BLaER1 treated with 17β-estradiol and CSF1 and Interleukin-3, amounts not matched to agents 10 nM and 100 nM (cell line): ENCODE measurements around the gene NFKBIE.

ENCODE experiments used
- H3K27ac ChIP-seq, 11 experiments: shearing (Covaris generic); formaldehyde crosslinking; 2 replicates each; pipeline ENCODE4 v1.8.1; 2022
- H3K27me3 ChIP-seq, 11 experiments: shearing (Covaris generic); formaldehyde crosslinking; 2 replicates each; pipeline ENCODE4 v1.8.1; 2022
- H3K36me3 ChIP-seq, 11 experiments: shearing (Covaris generic); formaldehyde crosslinking; 2 replicates each; pipeline ENCODE4 v1.8.1; 2022
- H3K4me1 ChIP-seq, 10 experiments: shearing (Covaris generic); formaldehyde crosslinking; 2 replicates each; pipeline ENCODE4 v1.8.1; 2022
- H3K4me2 ChIP-seq, 11 experiments: shearing (Covaris generic); formaldehyde crosslinking; 2 replicates each; pipeline ENCODE4 v1.8.1; 2022
- H3K4me3 ChIP-seq, 10 experiments: shearing (Covaris generic); formaldehyde crosslinking; 2 replicates each; pipeline ENCODE4 v1.8.1; 2022
- H3K9ac ChIP-seq, 11 experiments: shearing (Covaris generic); formaldehyde crosslinking; 2 replicates each; pipeline ENCODE4 v1.8.1; 2022
- H3K9me3 ChIP-seq, 11 experiments: shearing (Covaris generic); formaldehyde crosslinking; replicated peaks in 1 of 11; 2 replicates each; pipeline ENCODE4 v1.8.1; 2022
- H4K20me1 ChIP-seq, 11 experiments: shearing (Covaris generic); formaldehyde crosslinking; 2 replicates each; pipeline ENCODE4 v1.8.1; 2022
- Cebpa-rat ChIP-seq, 11 experiments: shearing (Covaris generic); IDR thresholded peaks; 2 replicates each; pipeline ENCODE4 v1.8.1; 2022

The NFKBIE gene

GRCh38 chr6:44265722-44266233 is 427 bp upstream of the NFKBIE start:
- Histone ChIP-seq H3K4me2 (peak overlapping the region in 10 of 11 experiments; percentile 9 to 98 (median 70); a peak in 19 of 22 replicates), H3K4me1 (peaks cover 51 to 70% (median 60%) of the 10 kb centered on the region in 10 experiments), H4K20me1 (peaks cover 11 to 58% (median 47%) of the 10 kb centered on the region in 11 experiments; a peak in 21 of 22 replicates), H3K9ac (peak overlapping the region in 5 of 11 experiments; percentile 4 to 94 (median 90); a peak in 5 of 22 replicates), H3K27ac (peak overlapping the region in 7 of 11 experiments; percentile 26 to 94 (median 55); a peak in 11 of 22 replicates), H3K27me3 (peaks cover 27 to 31% (median 29%) of the 10 kb centered on the region in 11 experiments), H3K4me3 (peak overlapping the region in 9 of 10 experiments; percentile 83 to 98 (median 95); a peak in 11 of 20 replicates), H3K9me3 (no peaks in the 10 kb centered on the region), H3K36me3 (peaks cover 13 to 26% (median 20%) of the 10 kb centered on the region in 11 experiments)
- TF ChIP-seq Cebpa-rat (IDR thresholded peaks at IDR 0.05), result no peak

GRCh38 chr6:44264154-44265006 is 971 bp downstream of the NFKBIE start:
- Histone ChIP-seq H4K20me1 (peaks cover 19 to 64% (median 52%) of the 10 kb centered on the region in 11 experiments; a peak in 21 of 22 replicates), H3K27ac (peak overlapping the region; percentile 76 to 94 (median 91)), H3K4me1 (peaks cover 58 to 73% (median 66%) of the 10 kb centered on the region in 10 experiments), H3K27me3 (peaks cover 13 to 17% (median 15%) of the 10 kb centered on the region in 11 experiments), H3K4me2 (peak overlapping the region; percentile 95 to 100 (median 99)), H3K9ac (peak overlapping the region; percentile 82 to 95 (median 91)), H3K9me3 (no peaks in the 10 kb centered on the region), H3K36me3 (peaks cover 24 to 40% (median 33%) of the 10 kb centered on the region in 11 experiments), H3K4me3 (peak overlapping the region; percentile 72 to 98 (median 94))
- TF ChIP-seq Cebpa-rat (IDR thresholded peaks at IDR 0.05), result no peak

GRCh38 chr6:44263354-44264100 is 1.8 kb downstream of the NFKBIE start:
- Histone ChIP-seq H3K4me3 (peak overlapping the region; percentile 72 to 98 (median 94)), H3K4me2 (peak overlapping the region; percentile 95 to 100 (median 99)), H3K27ac (peak overlapping the region; percentile 76 to 94 (median 91)), H3K4me1 (peaks cover 57 to 73% (median 67%) of the 10 kb centered on the region in 10 experiments), H3K9ac (peak overlapping the region; percentile 82 to 95 (median 91)), H3K36me3 (peaks cover 31 to 49% (median 41%) of the 10 kb centered on the region in 11 experiments), H4K20me1 (peaks cover 19 to 62% (median 56%) of the 10 kb centered on the region in 11 experiments; a peak in 21 of 22 replicates), H3K9me3 (no peaks in the 10 kb centered on the region), H3K27me3 (peaks cover 5 to 8% (median 6%) of the 10 kb centered on the region in 11 experiments)
- no peak for TF ChIP-seq Cebpa-rat (IDR thresholded peaks at IDR 0.05)

GRCh38 chr6:44262467-44263353 is 2.6 kb downstream of the NFKBIE start:
- Histone ChIP-seq H3K27ac (peak overlapping the region; percentile 76 to 94 (median 91)), H4K20me1 (peaks cover 19 to 66% (median 61%) of the 10 kb centered on the region in 11 experiments; a peak in 20 of 22 replicates), H3K4me2 (peak overlapping the region; percentile 95 to 100 (median 99)), H3K27me3 (0 out of 22 replicates have a peak, but pooled peaks cover 0 to under 1% (median 0%) of the 10 kb centered on the region in 11 experiments), H3K36me3 (peaks cover 37 to 54% (median 46%) of the 10 kb centered on the region in 11 experiments), H3K9ac (peak overlapping the region; percentile 82 to 95 (median 91)), H3K4me1 (peaks cover 58 to 76% (median 68%) of the 10 kb centered on the region in 10 experiments), H3K4me3 (peak overlapping the region; percentile 72 to 98 (median 94)), H3K9me3 (no peaks in the 10 kb centered on the region)
- no peak for TF ChIP-seq Cebpa-rat (IDR thresholded peaks at IDR 0.05)

- no peaks in the 10 kb centered on the region for H3K9me3 ChIP-seq
- peaks cover 62 to 73% (median 69%) of the 10 kb centered on the region in 10 experiments for H3K4me1 ChIP-seq
- H3K4me3 ChIP-seq, result peak overlapping the region in 5 of 10 experiments; percentile 72 to 96 (median 94); a peak in 9 of 20 replicates
- TF ChIP-seq Cebpa-rat (IDR thresholded peaks at IDR 0.05), result no peak
- H4K20me1 ChIP-seq, result peaks cover 19 to 70% (median 62%) of the 10 kb centered on the region in 11 experiments; a peak in 21 of 22 replicates
- H3K9ac ChIP-seq, result peak overlapping the region; percentile 16 to 95 (median 91); a peak in 11 of 22 replicates
- H3K27ac ChIP-seq, result peak overlapping the region in 5 of 11 experiments; percentile 11 to 94 (median 90); a peak in 3 of 22 replicates
- peak overlapping the region; percentile 95 to 100 (median 99); a peak in 20 of 22 replicates for H3K4me2 ChIP-seq
- peaks cover 37 to 54% (median 46%) of the 10 kb centered on the region in 11 experiments for H3K36me3 ChIP-seq
- H3K27me3 ChIP-seq, result no peaks in the 10 kb centered on the region
Observed at GRCh38 chr6:44261581-44261980, 3.8 kb downstream of the NFKBIE start.

- 0 out of 22 replicates have a peak overlapping the region, but pooled peaks of 1 of the 11 experiments have one; percentile 9 for H3K27ac ChIP-seq
- peak overlapping the region; percentile 8 to 100 (median 99); a peak in 15 of 22 replicates for H3K4me2 ChIP-seq
- H3K9ac ChIP-seq, result peak overlapping the region in 9 of 11 experiments; percentile 10 to 91 (median 28); a peak in 10 of 22 replicates
- H3K27me3 ChIP-seq, result no peaks in the 10 kb centered on the region
- peaks cover 26 to 80% (median 71%) of the 10 kb centered on the region in 11 experiments; a peak in 21 of 22 replicates for H4K20me1 ChIP-seq
- H3K36me3 ChIP-seq, result peaks cover 37 to 54% (median 46%) of the 10 kb centered on the region in 11 experiments
- TF ChIP-seq Cebpa-rat (IDR thresholded peaks at IDR 0.05), result no peak
- peaks cover 66 to 74% (median 71%) of the 10 kb centered on the region in 10 experiments for H3K4me1 ChIP-seq
- H3K9me3 ChIP-seq, result no peaks in the 10 kb centered on the region
- peak overlapping the region in 1 of 10 experiments; percentile 96; a peak in 1 of 20 replicates for H3K4me3 ChIP-seq
Observed at GRCh38 chr6:44260451-44261297, 4.7 kb downstream of the NFKBIE start.
